COR-L47 (cell line): ENCODE data around the gene COG4.

ENCODE experiments used
- DNase-seq: peaks from one replicate; lab custom pipeline; 2025; lab: John Stamatoyannopoulos, UW

The COG4 gene

DNA sequence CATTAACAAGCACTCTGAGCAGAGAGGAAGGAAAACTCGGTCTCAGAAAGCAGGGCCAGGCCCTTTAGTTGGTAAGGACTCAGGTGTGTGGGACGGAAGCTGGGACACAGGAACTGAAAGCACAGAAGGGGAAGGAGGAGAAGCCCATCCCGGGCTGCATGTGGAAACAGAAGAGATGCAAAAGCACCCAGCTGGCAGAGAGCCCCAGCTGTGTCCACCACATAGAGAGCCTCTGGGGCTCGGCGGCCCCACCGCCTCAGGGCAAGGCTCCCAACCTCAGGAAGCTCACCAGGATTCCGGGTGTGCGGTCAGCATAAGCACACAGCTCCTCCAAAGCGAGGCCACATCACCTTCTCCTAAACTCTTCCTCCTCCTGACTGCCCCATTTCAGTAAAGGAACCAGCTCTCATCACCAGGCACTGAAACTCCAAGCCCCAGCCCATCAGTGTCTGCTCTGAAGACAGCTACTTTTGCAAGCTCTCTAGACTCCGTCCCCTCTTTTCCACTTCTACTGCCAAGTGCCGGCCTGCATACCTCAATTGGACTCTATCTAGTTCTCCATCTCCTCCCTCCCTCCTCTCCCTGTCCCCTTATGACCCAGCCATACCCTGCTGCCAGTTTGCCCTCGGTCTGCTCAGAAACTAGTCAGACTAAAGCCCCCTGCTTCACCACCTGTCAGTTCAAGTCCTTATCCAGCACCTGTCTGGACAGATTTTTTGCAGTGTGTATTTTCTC is 90.5 kb downstream of the COG4 start:
- no peak for DNase-seq

DNA sequence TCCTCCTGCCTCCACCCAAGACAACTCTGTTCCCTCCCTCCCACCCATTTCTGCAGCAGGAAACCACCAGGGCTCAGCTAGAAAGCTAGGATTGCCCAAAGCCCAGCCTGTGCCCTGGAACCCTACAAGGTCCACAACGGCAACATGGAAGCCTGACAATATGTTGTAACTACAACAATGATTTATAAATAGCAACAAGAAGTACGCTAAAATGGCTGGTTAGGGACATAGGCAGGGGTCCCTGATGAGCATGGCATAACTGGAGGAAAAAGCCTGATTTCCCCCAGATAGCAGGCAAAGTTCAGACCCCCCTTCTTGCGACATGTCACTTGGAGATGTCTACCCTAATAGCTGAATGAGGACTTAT is 91.0 kb downstream of the COG4 start:
- no peak for DNase-seq

DNA sequence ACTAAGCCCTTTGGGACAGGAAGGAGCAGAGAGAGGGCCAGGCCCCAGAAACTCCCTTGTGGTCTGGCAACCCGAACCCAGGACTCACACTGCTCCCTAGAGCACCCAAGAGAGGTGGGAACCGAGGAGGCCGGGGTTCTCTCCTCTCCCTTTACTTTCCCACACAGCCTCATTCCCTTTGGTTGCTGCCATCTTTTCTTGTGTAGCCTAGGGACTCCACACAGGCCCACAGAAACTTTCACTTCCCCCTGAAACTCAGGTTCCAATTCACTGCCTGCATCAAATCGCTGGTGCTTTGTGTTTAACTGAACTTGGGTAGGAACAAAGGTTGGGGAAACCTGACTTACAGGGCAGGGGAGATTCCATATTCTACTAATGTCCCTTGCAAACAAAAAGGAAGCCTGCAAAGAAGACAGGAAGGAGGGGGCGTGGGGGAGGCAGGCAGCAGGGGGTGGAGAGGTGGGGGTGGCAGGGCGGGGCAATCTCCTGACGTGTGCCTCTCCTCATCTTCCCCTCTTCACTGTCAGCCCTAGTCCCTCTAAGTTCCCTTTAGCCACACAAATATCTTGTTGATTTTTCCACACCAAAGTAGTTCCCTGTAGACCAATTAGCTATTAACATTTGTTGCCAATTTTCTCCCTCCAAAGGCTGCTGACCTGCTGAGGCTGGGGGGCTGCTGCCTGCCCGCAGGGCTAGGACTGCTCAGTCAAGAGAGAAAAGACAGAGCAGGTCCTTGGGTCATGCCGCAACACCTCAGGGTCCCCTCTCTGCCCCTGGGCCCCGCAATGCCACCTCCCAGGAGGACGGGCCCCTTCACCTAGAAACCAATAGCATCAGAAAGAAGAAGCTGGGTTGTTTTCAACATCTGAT is 92.5 kb downstream of the COG4 start:
- no peak for DNase-seq
